K562 (cell line): Measurements from ENCODE around the gene MICOS13. TPM values are rescaled to one million over a fixed set of nuclear protein-coding genes. Genes with fewer than 3 reads are reported as not detected.

Experiments
- ATF7 ChIP-seq: fragments of 450-650 bp; IDR thresholded peaks from 2 replicates; pipeline ENCODE4 v1.7.1; 2014; ENCODE audit warnings: mild to moderate bottlenecking, moderate library complexity
- BHLHE40 ChIP-seq: IDR thresholded peaks from 2 replicates; pipeline ENCODE4 v1.6.1; 2011; ENCODE audit warnings: low read length, improper control_type of control experiment
- CBFA2T2 ChIP-seq: fragments of 450-650 bp; conservative IDR thresholded peaks from 2 replicates; pipeline ENCODE4 v1.6.1; 2017; ENCODE audit warnings: mild to moderate bottlenecking
- DIDO1 ChIP-seq: fragments of 450-650 bp; IDR thresholded peaks from 2 replicates; pipeline ENCODE4 v1.6.1; 2016; ENCODE audit warnings: low read depth, missing biosample characterization, missing genetic modification characterization
- DNMT1 ChIP-seq: fragments of 450-650 bp; IDR thresholded peaks from 2 replicates; pipeline ENCODE4 v1.6.1; 2016; ENCODE audit warnings: antibody characterized with exemption, mild to moderate bottlenecking
- ELF1 ChIP-seq: fragments of 200-800 bp; sonication (Bioruptor generic); IDR thresholded peaks from 2 replicates; pipeline ENCODE4 v1.6.1; 2016; ENCODE audit warnings: missing genetic modification characterization, missing compliant biosample characterization
- FOS ChIP-seq: IDR thresholded peaks from 3 replicates; pipeline ENCODE4 v1.6.1; 2011; ENCODE audit not compliant: insufficient read length; ENCODE audit errors: extremely low read depth
- MCM2 ChIP-seq: fragments of 450-650 bp; IDR thresholded peaks from 2 replicates; pipeline ENCODE4 v1.6.1; 2017; ENCODE audit warnings: low read depth, mild to moderate bottlenecking
- MCM7 ChIP-seq, 2 experiments: fragments of 450-650 bp; IDR thresholded peaks; 2 replicates each; pipeline ENCODE4 v1.6.1; 2016 to 2018
- MTF1 ChIP-seq: fragments of 250-450 bp; sonication (Bioruptor Pico); IDR thresholded peaks from 2 replicates; pipeline ENCODE4 v1.9.0; 2021; ENCODE audit warnings: moderate library complexity, mild to moderate bottlenecking, inconsistent platforms, borderline replicate concordance
- NBN ChIP-seq: fragments of 450-650 bp; IDR thresholded peaks from 2 replicates; pipeline ENCODE4 v1.6.1; 2016; ENCODE audit warnings: low read depth, mild to moderate bottlenecking
- NFIC ChIP-seq: fragments of 450-650 bp; IDR thresholded peaks from 2 replicates; pipeline ENCODE4 v1.6.1; 2017; ENCODE audit warnings: mild to moderate bottlenecking, inconsistent platforms
- POU5F1 ChIP-seq: fragments of 150-350 bp; IDR thresholded peaks from 2 replicates; pipeline ENCODE4 v1.6.1; 2014; ENCODE audit warnings: borderline replicate concordance, low read length, low read depth, mild to moderate bottlenecking; ENCODE audit not compliant: partially characterized antibody
- RNF2 ChIP-seq: sonication (generic); IDR thresholded peaks from 2 replicates; pipeline ENCODE4 v1.6.1; 2016
- TBL1XR1 ChIP-seq, 2 experiments: IDR thresholded peaks; 2 replicates each; pipeline ENCODE4 v1.6.1; 2012; ENCODE audit warnings: improper control_type of control experiment in 2 of 2, low read length in 2 of 2, mild to moderate bottlenecking in 1 of 2
- TBP ChIP-seq: optimal IDR thresholded peaks from 2 replicates; pipeline ENCODE3; 2011; ENCODE audit warnings: low read depth, low read length, improper control_type of control experiment
- YY1 ChIP-seq, 3 experiments: IDR thresholded peaks; 2 replicates each; pipeline ENCODE4 v1.6.1; 2011; ENCODE audit warnings: low read length in 2 of 3, mild to moderate bottlenecking in 2 of 3, moderate library complexity in 2 of 3, borderline replicate concordance in 1 of 3, control low read depth in 1 of 3, low read depth in 1 of 3; ENCODE audit not compliant: insufficient read depth in 3 of 3, insufficient replicate concordance in 2 of 3, control insufficient read depth in 1 of 3, insufficient read length in 1 of 3; ENCODE audit errors: extremely low read depth in 1 of 3
- ZKSCAN1 ChIP-seq: fragments of 150-350 bp; IDR thresholded peaks from 2 replicates; pipeline ENCODE4 v1.6.1; 2016; ENCODE audit warnings: low read depth, low read length
- ZNF197 ChIP-seq: fragments of 200-800 bp; sonication (Bioruptor generic); IDR thresholded peaks from 2 replicates; pipeline ENCODE4 v1.6.1; 2016; ENCODE audit warnings: low read depth, missing genetic modification characterization, missing compliant biosample characterization
- ZNF224 ChIP-seq: sonication (generic); formaldehyde crosslinking; IDR thresholded peaks from 2 replicates; pipeline ENCODE4 v1.8.0; 2022; ENCODE audit warnings: mild to moderate bottlenecking, missing genetic modification reagents
- ZNF551 ChIP-seq: fragments of 250-450 bp; sonication (Bioruptor Pico); IDR thresholded peaks from 2 replicates; pipeline ENCODE4 v1.5.0; 2021; ENCODE audit warnings: mild to moderate bottlenecking, moderate library complexity
- ZSCAN29 ChIP-seq: fragments of 450-650 bp; IDR thresholded peaks from 2 replicates; pipeline ENCODE4 v1.6.1; 2017
- polyA plus RNA-seq, 8 experiments: library from polyadenylated mRNA; depleted of rRNA in 4 of 8; stranded (reverse) in 5 of 8; unstranded in 3 of 8; fragments of >200 nt; fragmentation: Nextera tagmentation in 2 of 8; fragmentation: Illumina TruSeq in 1 of 8; extraction: Ambion mirVana in 2 of 8; extraction: Trizol in 1 of 8; gene quantifications; 2 replicates each; pipeline versions ENCODE4 v1.2.1 to v1.2.3, GENCODE V29; 2011 to 2014; ENCODE audit warnings: inconsistent platforms in 1 of 8, missing spikeins in 1 of 8
- total RNA-seq, 7 experiments: library from RNA; depleted of rRNA in 6 of 7; stranded (reverse); fragments of >200 nt in 6 of 7; fragmentation: Illumina TruSeq in 2 of 7; extraction: Trizol in 2 of 7; gene quantifications; 2 replicates each; pipeline versions ENCODE4 v1.2.1 to v1.2.3, GENCODE V29; 2011 to 2021; ENCODE audit warnings: low replicate concordance in 1 of 7
- TF ChIP-seq, protein P1 (sequence below): IDR thresholded peaks from 2 replicates; pipeline ENCODE4 v1.6.1; 2014; ENCODE audit warnings: antibody characterized with exemption
- TF ChIP-seq, protein P2 (sequence below): fragments of 250-450 bp; sonication (Bioruptor Pico); IDR thresholded peaks from 2 replicates; pipeline ENCODE4 v1.8.0; 2021; ENCODE audit warnings: moderate library complexity, mild to moderate bottlenecking, inconsistent platforms
- TF ChIP-seq, protein P3 (sequence below): sonication (generic); formaldehyde crosslinking; IDR thresholded peaks from 2 replicates; pipeline ENCODE4 v1.8.0; 2022; ENCODE audit warnings: mild to moderate bottlenecking, missing genetic modification reagents

Gene MICOS13
- total and polyA plus RNA-seq, 9 of the 15 experiments (the other 6 are each of a cell fraction or from before 2014, with no cell fraction given): 15.5 to 220 (median 49.4) TPM

- TF ChIP-seq TBP: peak; percentile 93
- no peak for TF ChIP-seq ZSCAN29
- TF ChIP-seq DNMT1: no peak
- no peak for TF ChIP-seq NFIC
- TF ChIP-seq RNF2: peak; percentile 71; the same call in 1 of the 2 replicates
- TF ChIP-seq ELF1 (tag): peak; percentile 93
- TF ChIP-seq, protein P1, sequence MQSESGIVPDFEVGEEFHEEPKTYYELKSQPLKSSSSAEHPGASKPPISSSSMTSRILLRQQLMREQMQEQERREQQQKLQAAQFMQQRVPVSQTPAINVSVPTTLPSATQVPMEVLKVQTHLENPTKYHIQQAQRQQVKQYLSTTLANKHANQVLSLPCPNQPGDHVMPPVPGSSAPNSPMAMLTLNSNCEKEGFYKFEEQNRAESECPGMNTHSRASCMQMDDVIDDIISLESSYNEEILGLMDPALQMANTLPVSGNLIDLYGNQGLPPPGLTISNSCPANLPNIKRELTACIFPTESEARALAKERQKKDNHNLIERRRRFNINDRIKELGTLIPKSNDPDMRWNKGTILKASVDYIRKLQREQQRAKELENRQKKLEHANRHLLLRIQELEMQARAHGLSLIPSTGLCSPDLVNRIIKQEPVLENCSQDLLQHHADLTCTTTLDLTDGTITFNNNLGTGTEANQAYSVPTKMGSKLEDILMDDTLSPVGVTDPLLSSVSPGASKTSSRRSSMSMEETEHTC: peak; percentile 100
- TF ChIP-seq MCM7 (IDR thresholded peaks at IDR 0.05): no peak
- peak; percentile 72 for TF ChIP-seq POU5F1
- TF ChIP-seq MCM2: no peak
- TF ChIP-seq BHLHE40: peak; percentile 100
- peak; percentile 75 for TF ChIP-seq CBFA2T2
- peak; percentile 15; the same call in 1 of the 2 replicates for TF ChIP-seq ZNF197 (CRISPR knock-in tag)
- TF ChIP-seq, protein P2, sequence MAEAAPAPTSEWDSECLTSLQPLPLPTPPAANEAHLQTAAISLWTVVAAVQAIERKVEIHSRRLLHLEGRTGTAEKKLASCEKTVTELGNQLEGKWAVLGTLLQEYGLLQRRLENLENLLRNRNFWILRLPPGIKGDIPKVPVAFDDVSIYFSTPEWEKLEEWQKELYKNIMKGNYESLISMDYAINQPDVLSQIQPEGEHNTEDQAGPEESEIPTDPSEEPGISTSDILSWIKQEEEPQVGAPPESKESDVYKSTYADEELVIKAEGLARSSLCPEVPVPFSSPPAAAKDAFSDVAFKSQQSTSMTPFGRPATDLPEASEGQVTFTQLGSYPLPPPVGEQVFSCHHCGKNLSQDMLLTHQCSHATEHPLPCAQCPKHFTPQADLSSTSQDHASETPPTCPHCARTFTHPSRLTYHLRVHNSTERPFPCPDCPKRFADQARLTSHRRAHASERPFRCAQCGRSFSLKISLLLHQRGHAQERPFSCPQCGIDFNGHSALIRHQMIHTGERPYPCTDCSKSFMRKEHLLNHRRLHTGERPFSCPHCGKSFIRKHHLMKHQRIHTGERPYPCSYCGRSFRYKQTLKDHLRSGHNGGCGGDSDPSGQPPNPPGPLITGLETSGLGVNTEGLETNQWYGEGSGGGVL (CRISPR knock-in tag): no peak
- TF ChIP-seq NBN: peak; percentile 59; the same call in 1 of the 2 replicates
- peak; percentile 60 to 84; a peak in 2 of 4 replicates for TF ChIP-seq TBL1XR1 (IDR thresholded peaks at IDR 0.05; ENCODE audit: low read length in 2 of 2)
- TF ChIP-seq MTF1 (CRISPR knock-in tag): no peak
- TF ChIP-seq ZNF551: no peak
- TF ChIP-seq ZNF224 (CRISPR knock-in tag): no peak
- TF ChIP-seq DIDO1 (tag): peak; percentile 64; the same call in 1 of the 2 replicates
- TF ChIP-seq YY1 (IDR thresholded peaks at IDR 0.05; ENCODE audit: borderline replicate concordance in 1 of 3, control insufficient read depth in 1 of 3, extremely low read depth in 1 of 3, insufficient read depth in 3 of 3, insufficient read length in 1 of 3, insufficient replicate concordance in 2 of 3, low read depth in 1 of 3, low read length in 2 of 3): peak; percentile 89 to 98 (median 98)
- TF ChIP-seq ATF7: peak; percentile 89
- peak; percentile 52; the same call in 1 of the 2 replicates for TF ChIP-seq ZKSCAN1
- TF ChIP-seq FOS: no peak
- TF ChIP-seq, protein P3, sequence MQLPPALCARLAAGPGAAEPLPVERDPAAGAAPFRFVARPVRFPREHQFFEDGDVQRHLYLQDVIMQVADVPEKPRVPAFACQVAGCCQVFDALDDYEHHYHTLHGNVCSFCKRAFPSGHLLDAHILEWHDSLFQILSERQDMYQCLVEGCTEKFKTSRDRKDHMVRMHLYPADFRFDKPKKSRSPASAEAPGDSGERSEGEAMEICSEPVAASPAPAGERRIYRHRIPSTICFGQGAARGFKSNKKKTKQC (CRISPR knock-in tag): peak; percentile 26; the same call in 1 of the 2 replicates
Observed at GRCh38 chr19:5719961-5720790, 39.9 kb upstream of the MICOS13 start, which contains the start of the genes CATSPERD and LONP1 (continued).
